Astrocyte (in vitro differentiated cells and primary cell): ENCODE measurements around the gene COX10. TPM values are rescaled to one million over a fixed set of nuclear protein-coding genes. Genes with fewer than 3 reads are reported as not detected.

Source experiments
- DNase-seq: peaks from one replicate; pipeline ENCODE4 v3.0.0-alpha.2; 2010; ENCODE audit warnings: low read depth
- FAIRE-seq: peaks from 2 replicates; lab custom pipeline; 2011; peaks lifted over from hg19 to GRCh38; lab: Jason Lieb, UNC
- H2AFZ ChIP-seq: 2 replicates; pipeline ENCODE4 v1.6.0; 2012; ENCODE audit warnings: low read depth, low read length, inconsistent platforms
- H3K27ac ChIP-seq: 2 replicates; pipeline ENCODE4 v1.5.1; 2011; ENCODE audit warnings: low read depth, low read length, inconsistent platforms
- H3K27me3 ChIP-seq: 2 replicates; pipeline ENCODE4 v1.6.0; 2011; ENCODE audit warnings: low read length, inconsistent platforms; ENCODE audit not compliant: insufficient read depth
- H3K36me3 ChIP-seq: 2 replicates; pipeline ENCODE4 v1.5.1; 2011; ENCODE audit warnings: low read length, inconsistent platforms; ENCODE audit not compliant: insufficient read depth
- H3K4me1 ChIP-seq: 2 replicates; pipeline ENCODE4 v1.5.1; 2011; ENCODE audit warnings: low read length, inconsistent platforms; ENCODE audit not compliant: insufficient read depth
- H3K4me2 ChIP-seq: 2 replicates; pipeline ENCODE4 v1.6.0; 2012; ENCODE audit warnings: low read length, inconsistent platforms
- H3K4me3 ChIP-seq: 2 replicates; pipeline ENCODE4 v1.5.1; 2011; ENCODE audit warnings: low read depth, mild to moderate bottlenecking, low read length, inconsistent platforms; ENCODE audit not compliant: insufficient read depth
- H3K79me2 ChIP-seq: 2 replicates; pipeline ENCODE4 v1.6.0; 2012; ENCODE audit warnings: mild to moderate bottlenecking, low read length, inconsistent platforms; ENCODE audit not compliant: insufficient read depth
- H3K9ac ChIP-seq: 2 replicates; pipeline ENCODE4 v1.6.0; 2012; ENCODE audit warnings: mild to moderate bottlenecking, low read length, inconsistent platforms
- H3K9me3 ChIP-seq: 2 replicates; pipeline ENCODE4 v1.5.1; 2012; ENCODE audit warnings: low read depth, mild to moderate bottlenecking, low read length, inconsistent platforms; ENCODE audit not compliant: insufficient read depth
- H4K20me1 ChIP-seq: 2 replicates; pipeline ENCODE4 v1.6.0; 2012; ENCODE audit warnings: low read length, inconsistent platforms; ENCODE audit not compliant: insufficient read depth
- H3K27ac Mint-ChIP-seq: one replicate; pipeline ENCODE4 v1.8.0; 2021; ENCODE audit warnings: mild to moderate bottlenecking, mixed read lengths; ENCODE audit not compliant: unreplicated experiment
- H3K27me3 Mint-ChIP-seq: one replicate; pipeline ENCODE4 v1.8.0; 2021; ENCODE audit warnings: low read depth, mixed read lengths; ENCODE audit not compliant: unreplicated experiment
- H3K36me3 Mint-ChIP-seq: one replicate; pipeline ENCODE4 v1.8.0; 2021; ENCODE audit warnings: low read depth, mixed read lengths; ENCODE audit not compliant: unreplicated experiment
- H3K4me1 Mint-ChIP-seq: one replicate; pipeline ENCODE4 v1.8.0; 2021; ENCODE audit warnings: low read depth, mixed read lengths; ENCODE audit not compliant: unreplicated experiment
- H3K4me3 Mint-ChIP-seq: one replicate; pipeline ENCODE4 v1.8.0; 2021; ENCODE audit warnings: mild to moderate bottlenecking, moderate library complexity, mixed read lengths; ENCODE audit not compliant: unreplicated experiment
- H3K9me3 Mint-ChIP-seq: one replicate; pipeline ENCODE4 v1.8.0; 2021; ENCODE audit warnings: mild to moderate bottlenecking, mixed read lengths; ENCODE audit not compliant: unreplicated experiment
- CTCF ChIP-seq: IDR thresholded peaks from 2 replicates; pipeline ENCODE4 v1.5.1; 2011; ENCODE audit warnings: low read depth, mild to moderate bottlenecking, inconsistent platforms, low read length, moderate library complexity; ENCODE audit not compliant: insufficient read depth
- EZH2 ChIP-seq: IDR thresholded peaks from 2 replicates; pipeline ENCODE4 v1.6.1; 2012; ENCODE audit warnings: mild to moderate bottlenecking, low read length, inconsistent platforms; ENCODE audit not compliant: insufficient read depth
- total RNA-seq: library from RNA; stranded (reverse); gene quantifications from 2 replicates; pipeline ENCODE4 v1.2.1, GENCODE V29; 2021

Gene COX10
- total RNA-seq, 1 donor from 2014 or later, result 16.4 TPM

DNA sequence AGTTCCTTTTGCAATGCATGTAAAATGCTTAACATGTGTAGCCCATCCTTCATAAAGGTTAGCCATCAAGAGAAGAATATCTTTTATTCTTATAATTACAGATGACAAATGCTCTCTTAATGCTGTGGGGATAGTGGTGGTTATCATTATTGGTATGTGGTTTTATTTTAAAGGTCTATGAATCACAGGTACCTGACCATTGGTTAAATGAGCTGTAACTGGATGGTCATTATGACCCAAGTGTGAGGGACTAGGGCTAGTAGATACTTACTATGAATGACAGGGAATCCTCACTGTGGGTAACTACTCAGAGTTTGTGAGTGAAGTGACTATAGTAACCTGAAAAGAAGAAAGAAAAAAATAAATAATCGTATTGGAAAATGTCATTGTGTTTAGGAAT, 88.5 kb downstream of the COX10 start:
- no peaks in the 10 kb centered on the region for H3K27me3 Mint-ChIP-seq

GRCh38 chr17:14158707-14159106, 89.4 kb downstream of the COX10 start:
- H3K4me3 Mint-ChIP-seq, result no peak overlapping the region
- H3K9me3 Mint-ChIP-seq, result no peaks in the 10 kb centered on the region
- H3K27me3 Mint-ChIP-seq, result no peaks in the 10 kb centered on the region
- H3K27me3 ChIP-seq, result no peaks in the 10 kb centered on the region
- H3K4me1 Mint-ChIP-seq, result no peaks in the 10 kb centered on the region
- H3K27ac ChIP-seq, result no peak overlapping the region
- H3K79me2 ChIP-seq, result peaks cover 3% of the 10 kb centered on the region
- H3K27ac Mint-ChIP-seq, result no peak overlapping the region
- no peaks in the 10 kb centered on the region for H3K9me3 ChIP-seq
- H4K20me1 ChIP-seq, result peaks cover 10% of the 10 kb centered on the region
- no peak overlapping the region for H3K9ac ChIP-seq
- no peaks in the 10 kb centered on the region for H3K4me1 ChIP-seq
- FAIRE-seq, result no peak
- no peak overlapping the region for H3K4me2 ChIP-seq
- H2AFZ ChIP-seq, result no peak overlapping the region
- no peak overlapping the region for H3K4me3 ChIP-seq
- no peak for DNase-seq
- peaks cover 4% of the 10 kb centered on the region for H3K36me3 Mint-ChIP-seq
- no peak for TF ChIP-seq CTCF
- no peak for TF ChIP-seq EZH2
- peaks cover 3% of the 10 kb centered on the region for H3K36me3 ChIP-seq

More for the DNA sequence above, 88.5 kb downstream of the COX10 start:
- H3K36me3 Mint-ChIP-seq, result peaks cover 4% of the 10 kb centered on the region
- no peak for FAIRE-seq
- no peak overlapping the region for H3K27ac Mint-ChIP-seq
- TF ChIP-seq CTCF, result no peak
- no peak for TF ChIP-seq EZH2
- Histone ChIP-seq H3K27ac (no peak overlapping the region), H3K4me3 (no peak overlapping the region), H3K36me3 (peaks cover 3% of the 10 kb centered on the region), H3K4me2 (no peak overlapping the region), H3K27me3 (no peaks in the 10 kb centered on the region), H3K4me1 (no peaks in the 10 kb centered on the region), H2AFZ (no peak overlapping the region), H3K9ac (no peak overlapping the region), H4K20me1 (peaks cover 10% of the 10 kb centered on the region), H3K9me3 (no peaks in the 10 kb centered on the region), H3K79me2 (peaks cover 3% of the 10 kb centered on the region)
- H3K4me3 Mint-ChIP-seq, result no peak overlapping the region
- DNase-seq, result no peak
- H3K4me1 Mint-ChIP-seq, result no peaks in the 10 kb centered on the region
- no peaks in the 10 kb centered on the region for H3K9me3 Mint-ChIP-seq

- Histone ChIP-seq H3K4me1 (no peaks in the 10 kb centered on the region), H3K9ac (no peak overlapping the region), H3K4me3 (no peak overlapping the region), H3K27ac (no peak overlapping the region), H3K9me3 (no peaks in the 10 kb centered on the region), H2AFZ (no peak overlapping the region), H3K4me2 (no peak overlapping the region), H3K27me3 (no peaks in the 10 kb centered on the region), H3K36me3 (peaks cover 6% of the 10 kb centered on the region), H4K20me1 (peaks cover 10% of the 10 kb centered on the region), H3K79me2 (peaks cover 3% of the 10 kb centered on the region)
- Mint-ChIP-seq H3K36me3 (peaks cover 2% of the 10 kb centered on the region), H3K4me1 (no peaks in the 10 kb centered on the region), H3K27ac (no peak overlapping the region), H3K9me3 (no peaks in the 10 kb centered on the region), H3K27me3 (no peaks in the 10 kb centered on the region), H3K4me3 (no peak overlapping the region)
- no peak for TF ChIP-seq EZH2
- TF ChIP-seq CTCF, result no peak
- FAIRE-seq (no peak), DNase-seq (no peak)
Measured at GRCh38 chr17:14161419-14161818, 92.1 kb downstream of the COX10 start.
